ENCODE measurements around the gene ERC2.

DNA sequence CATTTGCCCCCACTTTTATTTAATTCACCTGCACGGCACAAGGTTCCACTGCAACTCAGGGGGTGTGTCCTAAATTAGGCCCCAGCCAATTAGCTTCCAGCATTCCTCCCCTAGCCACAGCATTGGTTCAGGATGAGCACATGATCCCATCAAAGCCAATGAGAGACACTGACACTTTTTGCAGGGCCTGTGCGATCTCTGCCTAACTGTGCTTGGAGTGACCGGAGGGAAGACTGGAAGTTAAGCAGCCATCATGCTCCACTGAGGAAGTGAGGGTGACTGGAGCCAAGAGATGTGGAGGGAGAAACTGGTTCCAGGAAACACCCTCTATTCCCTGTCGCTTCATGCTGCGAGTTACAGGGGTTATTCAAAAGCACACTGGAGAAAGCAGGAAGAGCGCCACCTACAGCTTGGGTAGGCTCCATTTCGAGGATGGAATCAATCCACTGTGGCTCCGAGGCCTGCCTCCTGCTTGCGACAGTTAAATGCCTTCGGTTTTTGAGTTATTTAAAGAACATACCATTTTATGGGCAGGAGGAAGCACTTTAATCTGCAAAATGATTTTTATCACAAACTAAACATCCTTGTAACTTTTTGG, 858.9 kb downstream of the ERC2 start:
- TF ChIP-seq, protein P1, sequence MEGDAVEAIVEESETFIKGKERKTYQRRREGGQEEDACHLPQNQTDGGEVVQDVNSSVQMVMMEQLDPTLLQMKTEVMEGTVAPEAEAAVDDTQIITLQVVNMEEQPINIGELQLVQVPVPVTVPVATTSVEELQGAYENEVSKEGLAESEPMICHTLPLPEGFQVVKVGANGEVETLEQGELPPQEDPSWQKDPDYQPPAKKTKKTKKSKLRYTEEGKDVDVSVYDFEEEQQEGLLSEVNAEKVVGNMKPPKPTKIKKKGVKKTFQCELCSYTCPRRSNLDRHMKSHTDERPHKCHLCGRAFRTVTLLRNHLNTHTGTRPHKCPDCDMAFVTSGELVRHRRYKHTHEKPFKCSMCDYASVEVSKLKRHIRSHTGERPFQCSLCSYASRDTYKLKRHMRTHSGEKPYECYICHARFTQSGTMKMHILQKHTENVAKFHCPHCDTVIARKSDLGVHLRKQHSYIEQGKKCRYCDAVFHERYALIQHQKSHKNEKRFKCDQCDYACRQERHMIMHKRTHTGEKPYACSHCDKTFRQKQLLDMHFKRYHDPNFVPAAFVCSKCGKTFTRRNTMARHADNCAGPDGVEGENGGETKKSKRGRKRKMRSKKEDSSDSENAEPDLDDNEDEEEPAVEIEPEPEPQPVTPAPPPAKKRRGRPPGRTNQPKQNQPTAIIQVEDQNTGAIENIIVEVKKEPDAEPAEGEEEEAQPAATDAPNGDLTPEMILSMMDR (IDR thresholded peaks at IDR 0.05) = no peak
- TF ChIP-seq POLR2A (IDR thresholded peaks at IDR 0.05) = no peak
- no peak for TF ChIP-seq POLR2AphosphoS5 (IDR thresholded peaks at IDR 0.05)
- TF ChIP-seq EP300 (IDR thresholded peaks at IDR 0.05) = no peak
